Caki2 (cell line): ENCODE results near the gene C1orf35. TPM values are rescaled to one million over a fixed set of nuclear protein-coding genes. Genes with fewer than 3 reads are reported as not detected.

Experiments
- DNase-seq: peaks from one replicate; pipeline ENCODE4 v3.0.0-alpha.2; 2015; ENCODE audit warnings: low read depth
- in situ Hi-C: cut with HindIII; loops from 2 replicates; pipeline ENCODE4 v1.10.0; 2016; ENCODE audit warnings: low sequenced_read_pairs, low pct_unique_long_range_greater_than_20kb, mixed read lengths
- total RNA-seq: library from RNA; depleted of rRNA; stranded (reverse); fragments of >200 nt; shearing (Covaris generic); gene quantifications from 2 replicates; pipeline ENCODE4 v1.2.3, GENCODE V29; 2014; ENCODE audit warnings: low replicate concordance; rRNA removed

Gene C1orf35
- total RNA-seq = 57.9 and 61.2 TPM in 2 replicates

- in situ Hi-C loops = no loop called here
- DNase-seq = peak; percentile 89
Measured at GRCh38 chr1:228102791-228103620, at the start of gene C1orf35. Gene C1orf35, minus strand, starts transcription at chr1:228103325. Its CDS starts 98 bp downstream, at chr1:228103227.

- in situ Hi-C loops = no loop called here
- no peak for DNase-seq
Measured at GRCh38 chr1:228152918-228153258, 49.8 kb upstream of the C1orf35 start.

GRCh38 chr1:228152097-228152917 lies 49.2 kb upstream of the C1orf35 start:
- in situ Hi-C loops = no loop called here
- no peak for DNase-seq

- no peak for DNase-seq
- in situ Hi-C loops = no loop called here
Measured at GRCh38 chr1:228151180-228151925, 48.2 kb upstream of the C1orf35 start.

- no peak for DNase-seq
- in situ Hi-C loops = no loop called here
Measured at GRCh38 chr1:228150461-228151179, 47.5 kb upstream of the C1orf35 start.

- in situ Hi-C loops = no loop called here
- no peak for DNase-seq
Measured at GRCh38 chr1:228150120-228150460, 47.0 kb upstream of the C1orf35 start.

GRCh38 chr1:228149406-228150119 lies 46.4 kb upstream of the C1orf35 start, which contains the start of gene GJC2:
Gene GJC2, plus strand, starts transcription at chr1:228149930. Its CDS starts 7,829 bp downstream, at chr1:228157759.
- DNase-seq = no peak
- in situ Hi-C loops = no loop called here

- in situ Hi-C loops = no loop called here
- DNase-seq = no peak
Measured at GRCh38 chr1:228148935-228149405, 45.8 kb upstream of the C1orf35 start.

- DNase-seq = no peak
- in situ Hi-C loops = no loop called here
Measured at GRCh38 chr1:228148196-228148861, 45.2 kb upstream of the C1orf35 start.

GRCh38 chr1:228147768-228148167 lies 44.6 kb upstream of the C1orf35 start:
- in situ Hi-C loops = no loop called here
- no peak for DNase-seq

- in situ Hi-C loops = no loop called here
- DNase-seq = no peak
Measured at GRCh38 chr1:228147151-228147693, 44.1 kb upstream of the C1orf35 start.

GRCh38 chr1:228146417-228147150 lies 43.5 kb upstream of the C1orf35 start:
- in situ Hi-C loops = no loop called here
- no peak for DNase-seq

GRCh38 chr1:228145463-228146416 lies 42.6 kb upstream of the C1orf35 start:
- in situ Hi-C loops = no loop called here
- DNase-seq = no peak

- no peak for DNase-seq
- in situ Hi-C loops = no loop called here
Measured at GRCh38 chr1:228144993-228145343, 41.8 kb upstream of the C1orf35 start.
